Right atrium auricular region (tissue), 2 donors: ENCODE measurements around the gene NUDT21. TPM values are rescaled to one million over a fixed set of nuclear protein-coding genes. Genes with fewer than 3 reads are reported as not detected.
"Not testable (repeated sequence)": the region's sequence is repeated elsewhere in the genome, so short reads cannot be mapped to it uniquely, and the experiment has no call there.

ENCODE experiments used
- DNase-seq: peaks from one replicate; pipeline ENCODE4 v3.0.0-alpha.2; 2019; ENCODE audit warnings: low spot score
- H3K27ac ChIP-seq, 2 donors: fragments of 200-600 bp; sonication (generic); 1 replicate in 1 of 2; 2 replicates in 1 of 2; pipeline ENCODE4 v1.5.1; 2016 to 2019
- H3K27me3 ChIP-seq, 2 donors: fragments of 200-600 bp; sonication (generic); one replicate each; pipeline versions ENCODE4 v1.5.1 to v1.6.0; 2017 to 2019
- H3K36me3 ChIP-seq: fragments of 200-600 bp; sonication (generic); one replicate; pipeline ENCODE4 v1.5.1; 2016
- H3K4me1 ChIP-seq, 2 donors: fragments of 200-600 bp; sonication (generic); one replicate each; pipeline versions ENCODE4 v1.5.1 to v1.6.0; 2017 to 2019
- H3K4me3 ChIP-seq, 2 donors: fragments of 200-600 bp; sonication (generic); 1 replicate in 1 of 2; 2 replicates in 1 of 2; pipeline ENCODE4 v1.5.1; 2017 to 2019; ENCODE audit warnings: mild to moderate bottlenecking in 1 of 2, moderate library complexity in 1 of 2
- H3K9me3 ChIP-seq, 2 donors: fragments of 200-600 bp; sonication (generic); one replicate each; pipeline ENCODE4 v1.5.1; 2019
- CTCF ChIP-seq, 2 donors: fragments of 200-600 bp; sonication (generic); IDR thresholded peaks; one replicate each; pipeline ENCODE4 v1.5.1; 2019; ENCODE audit warnings: antibody characterized with exemption in 2 of 2
- total RNA-seq, 2 donors: library from RNA; depleted of rRNA; stranded (reverse); fragments of >200 nt; gene quantifications; one replicate each; pipeline ENCODE4 v1.1.0, GENCODE V29; 2016

The NUDT21 gene
- total RNA-seq, 2 donors from 2014 or later = 37.0 to 43.7 TPM

- H3K27me3 ChIP-seq = no peaks in the 10 kb centered on the region
- no peaks in the 10 kb centered on the region for H3K9me3 ChIP-seq
- no peak for DNase-seq
- H3K27ac ChIP-seq = no peak overlapping the region
- H3K36me3 ChIP-seq = peaks cover 58% of the 10 kb centered on the region
- H3K4me3 ChIP-seq = no peak overlapping the region
- TF ChIP-seq CTCF (IDR thresholded peaks at IDR 0.05) = no peak
- H3K4me1 ChIP-seq = no peaks in the 10 kb centered on the region
These were observed 61.6 kb downstream of the NUDT21 start for GRCh38 chr16:56389554-56389953.

GRCh38 chr16:56388209-56388608 is 62.9 kb downstream of the NUDT21 start:
- H3K27me3 ChIP-seq = no peaks in the 10 kb centered on the region
- H3K36me3 ChIP-seq = peaks cover 72% of the 10 kb centered on the region
- H3K4me3 ChIP-seq = no peak overlapping the region
- DNase-seq = no peak
- H3K9me3 ChIP-seq = no peaks in the 10 kb centered on the region
- no peak overlapping the region for H3K27ac ChIP-seq
- no peaks in the 10 kb centered on the region for H3K4me1 ChIP-seq
- TF ChIP-seq CTCF (IDR thresholded peaks at IDR 0.05) = no peak

GRCh38 chr16:56387396-56387795 is 63.7 kb downstream of the NUDT21 start:
- Histone ChIP-seq H3K9me3 (no peaks in the 10 kb centered on the region), H3K36me3 (peaks cover 80% of the 10 kb centered on the region), H3K27ac (no peak overlapping the region), H3K4me1 (no peaks in the 10 kb centered on the region), H3K4me3 (no peak overlapping the region), H3K27me3 (no peaks in the 10 kb centered on the region)
- TF ChIP-seq CTCF (IDR thresholded peaks at IDR 0.05) = no peak
- DNase-seq = no peak

GRCh38 chr16:56384074-56384721 is 66.9 kb downstream of the NUDT21 start:
- Histone ChIP-seq H3K36me3 (peaks cover 92% of the 10 kb centered on the region), H3K4me3 (no peak overlapping the region), H3K4me1 (no peaks in the 10 kb centered on the region), H3K27ac (no peak overlapping the region), H3K9me3 (peaks cover 0 to 14% of the 10 kb centered on the region in 2 donors), H3K27me3 (no peaks in the 10 kb centered on the region)
- TF ChIP-seq CTCF (IDR thresholded peaks at IDR 0.05) = no peak
- DNase-seq = no peak

GRCh38 chr16:56382901-56383355 is 68.2 kb downstream of the NUDT21 start:
- Histone ChIP-seq H3K4me1 (no peaks in the 10 kb centered on the region), H3K9me3 (peaks cover 0 to 14% of the 10 kb centered on the region in 2 donors), H3K27me3 (no peaks in the 10 kb centered on the region), H3K4me3 (no peak overlapping the region), H3K36me3 (peaks cover 88% of the 10 kb centered on the region), H3K27ac (no peak overlapping the region)
- TF ChIP-seq CTCF (IDR thresholded peaks at IDR 0.05) = no peak
- no peak for DNase-seq

- Histone ChIP-seq H3K27me3 (no peaks in the 10 kb centered on the region), H3K4me3 (no peak overlapping the region), H3K36me3 (peaks cover 84% of the 10 kb centered on the region), H3K4me1 (no peaks in the 10 kb centered on the region), H3K27ac (no peak overlapping the region), H3K9me3 (peaks cover 0 to 14% of the 10 kb centered on the region in 2 donors)
- no peak for TF ChIP-seq CTCF (IDR thresholded peaks at IDR 0.05)
- DNase-seq = no peak
These were observed 68.7 kb downstream of the NUDT21 start for GRCh38 chr16:56382459-56382858.

GRCh38 chr16:56380778-56381485 is 70.2 kb downstream of the NUDT21 start:
- not testable (repeated sequence) for H3K4me1 ChIP-seq, H3K4me3 ChIP-seq, H3K27ac ChIP-seq, DNase-seq, H3K27me3 ChIP-seq
- Histone ChIP-seq H3K9me3 (peaks cover 0 to 14% of the 10 kb centered on the region in 2 donors), H3K36me3 (peaks cover 74% of the 10 kb centered on the region)
